GM19023 (cell line): ENCODE results near the gene SLC25A13.
"Not testable (repeated sequence)": the region's sequence is repeated elsewhere in the genome, so short reads cannot be mapped to it uniquely, and the experiment has no call there.

Experiments
- ATAC-seq: cut with Tn5 transposase; IDR thresholded peaks from one replicate; pipeline ENCODE4 v1.9.1; 2021; ENCODE audit warnings: mild to moderate bottlenecking, moderate library complexity; ENCODE audit not compliant: unreplicated experiment

SLC25A13 gene

DNA sequence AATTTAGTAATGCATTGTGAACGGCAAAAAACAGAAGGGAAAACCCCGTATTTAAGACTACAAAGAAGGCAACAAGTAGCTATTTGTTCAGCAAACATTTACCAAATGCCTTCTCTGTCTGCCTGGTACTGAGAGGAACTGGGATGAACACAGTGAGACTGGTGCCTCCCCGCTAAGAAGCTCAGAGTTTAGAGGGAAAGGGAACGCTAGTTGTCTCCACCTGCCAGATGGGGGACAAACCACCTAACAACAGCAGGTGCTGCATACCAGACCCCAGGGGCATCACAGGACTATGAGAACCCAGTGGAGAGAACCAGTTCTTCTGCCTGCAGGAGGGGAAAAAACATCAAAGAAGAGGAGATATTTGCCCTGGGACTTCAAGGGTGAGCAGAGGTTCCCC is 147.1 kb downstream of the SLC25A13 start:
- ATAC-seq: no peak

DNA sequence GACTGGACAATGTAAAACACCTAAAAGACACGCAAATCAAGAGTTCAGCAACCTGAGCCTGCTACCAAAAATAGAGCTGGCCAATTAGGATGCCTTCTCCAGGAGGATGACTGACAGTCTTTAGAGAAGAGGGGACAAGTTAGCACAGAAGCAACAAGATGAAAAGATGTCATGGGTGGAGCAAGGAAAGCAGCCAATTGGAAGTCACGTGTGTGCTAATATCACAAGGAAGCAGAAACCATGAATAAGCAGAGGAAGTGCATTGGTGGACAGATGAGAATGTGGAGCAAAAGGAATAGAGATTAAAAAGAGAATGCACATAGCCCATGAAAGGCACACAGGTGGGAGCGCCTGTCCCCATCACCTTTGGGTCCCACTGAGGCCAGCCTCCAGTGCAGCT is 148.1 kb downstream of the SLC25A13 start:
- no peak for ATAC-seq

- no peak for ATAC-seq
Observed at GRCh38 chr7:96169439-96169838, 152.5 kb downstream of the SLC25A13 start.

GRCh38 chr7:96167424-96167823 is 154.5 kb downstream of the SLC25A13 start:
- no peak for ATAC-seq

DNA sequence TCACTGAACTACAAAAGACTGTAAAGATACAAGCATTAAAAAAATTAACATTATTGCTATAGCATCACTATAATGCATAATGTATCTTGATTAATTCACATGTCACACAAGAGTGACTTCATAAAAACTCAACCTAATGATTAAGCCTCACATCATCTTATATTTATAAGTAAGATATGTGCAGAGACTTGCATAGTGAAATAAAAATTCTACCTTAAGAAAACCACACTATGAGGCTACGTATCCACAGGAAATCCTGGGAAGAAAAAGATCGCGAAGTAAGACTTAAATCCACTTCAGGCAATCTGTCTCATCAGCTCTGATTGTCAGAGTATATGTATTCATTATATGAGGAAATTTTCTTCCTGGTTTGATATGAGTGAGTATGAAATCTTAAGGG is 160.0 kb downstream of the SLC25A13 start:
- no peak for ATAC-seq

- ATAC-seq: no peak
Observed at GRCh38 chr7:96157856-96158255, 164.0 kb downstream of the SLC25A13 start.

GRCh38 chr7:96154506-96154905 is 167.4 kb downstream of the SLC25A13 start:
- not testable (repeated sequence) for ATAC-seq

DNA sequence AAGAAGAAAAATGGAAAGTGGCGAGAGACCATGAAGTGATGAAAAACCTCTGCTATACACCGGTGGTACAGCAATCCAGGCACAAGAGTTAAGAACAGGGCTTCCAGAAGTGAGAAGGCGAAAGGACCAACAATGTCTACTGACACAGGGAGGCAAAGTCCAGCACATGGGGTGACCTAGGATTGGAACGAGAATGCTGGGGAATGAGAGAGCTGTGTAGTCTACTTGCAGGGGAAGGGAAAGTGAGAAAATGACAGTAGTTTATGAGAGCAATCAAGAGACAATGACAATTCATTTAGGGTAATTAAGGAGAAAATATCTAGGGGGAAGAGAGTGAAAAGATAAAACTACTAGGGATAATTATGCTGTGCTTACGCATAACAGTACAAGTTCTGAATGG is 169.2 kb downstream of the SLC25A13 start:
- no peak for ATAC-seq

DNA sequence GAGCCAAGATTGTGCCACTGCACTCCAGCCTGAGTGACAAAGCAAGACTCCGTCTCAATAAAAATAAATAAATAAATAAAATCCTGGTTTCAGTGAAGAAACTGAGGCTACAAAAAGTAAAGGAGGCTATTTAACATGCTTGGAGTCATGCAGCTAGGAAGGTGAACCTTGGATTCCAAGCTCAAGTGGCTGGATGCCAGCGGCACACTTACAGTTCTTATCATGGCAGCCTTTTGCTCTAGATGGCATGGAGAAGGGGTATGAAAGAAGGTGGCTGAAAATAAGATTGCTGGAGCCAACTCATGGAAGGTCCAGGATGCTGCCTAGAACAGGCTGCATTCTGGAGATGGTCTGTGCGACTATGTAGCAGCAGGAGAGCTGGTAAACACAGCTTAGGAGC is 170.0 kb downstream of the SLC25A13 start:
- ATAC-seq: no peak

DNA sequence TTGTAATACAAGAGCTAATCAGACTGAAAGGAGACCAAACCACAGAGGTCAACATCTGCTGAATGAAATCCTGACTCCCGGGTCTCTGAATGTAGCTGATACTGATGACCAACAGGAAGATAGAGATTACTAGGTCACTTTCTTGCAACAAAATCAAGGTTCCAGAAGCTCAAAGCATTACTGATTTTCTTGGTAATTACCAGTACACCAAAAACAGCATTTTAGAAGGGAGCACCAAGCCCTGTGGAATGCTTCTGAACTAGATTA is 177.7 kb downstream of the SLC25A13 start:
- ATAC-seq: no peak

GRCh38 chr7:96143495-96144259 is 178.2 kb downstream of the SLC25A13 start:
- no peak for ATAC-seq

DNA sequence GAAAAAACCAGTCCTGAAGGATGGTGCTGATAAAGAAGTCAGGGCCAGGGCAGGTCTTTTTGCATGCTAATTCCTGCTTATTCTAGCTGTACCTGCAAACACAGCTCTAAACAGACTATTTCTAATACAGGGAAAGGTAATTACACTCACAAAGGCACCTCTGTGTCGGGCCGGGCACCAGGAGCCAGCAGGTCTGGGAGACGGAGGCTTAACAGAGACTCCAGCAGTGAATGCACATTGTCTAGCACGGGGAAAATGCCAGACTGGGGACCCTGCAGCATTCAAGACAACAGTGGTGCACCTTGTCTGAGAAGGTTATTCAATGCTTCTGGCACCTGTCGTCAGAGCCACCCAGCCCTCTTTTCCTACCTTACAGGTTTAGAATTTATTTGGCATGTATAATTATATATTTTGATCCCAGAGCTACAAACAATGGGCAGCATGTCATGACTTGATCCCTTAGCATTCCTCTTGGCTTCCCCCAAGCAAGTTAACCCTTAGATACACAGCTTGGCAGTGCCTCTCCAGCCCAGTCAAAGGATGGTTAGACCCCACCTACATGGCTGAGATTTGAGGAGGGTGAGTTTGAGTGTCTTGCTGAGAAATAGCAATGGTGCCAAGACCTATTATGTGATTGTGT is 185.2 kb downstream of the SLC25A13 start:
- ATAC-seq: no peak

- ATAC-seq: no peak
Observed at GRCh38 chr7:96135241-96135640, 186.7 kb downstream of the SLC25A13 start.

DNA sequence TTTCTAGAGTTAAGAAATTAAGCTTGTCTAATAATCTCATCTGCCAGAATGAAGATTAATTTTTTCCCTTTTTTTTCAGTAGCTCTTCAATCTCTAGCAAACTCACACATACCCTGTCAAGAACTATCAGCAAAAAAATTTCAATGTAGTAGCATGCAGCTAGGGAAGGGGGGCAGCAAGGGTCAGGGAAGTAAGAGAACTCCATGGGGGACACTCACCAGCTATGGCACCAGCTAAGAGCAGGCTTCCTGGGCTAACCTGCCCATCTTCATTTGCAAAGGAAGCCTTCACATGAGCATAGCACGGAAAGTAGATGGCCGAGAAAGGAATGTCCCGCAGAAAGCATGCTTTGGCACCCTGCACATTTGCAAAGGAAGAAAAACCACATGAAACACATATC is 190.4 kb downstream of the SLC25A13 start:
- no peak for ATAC-seq

DNA sequence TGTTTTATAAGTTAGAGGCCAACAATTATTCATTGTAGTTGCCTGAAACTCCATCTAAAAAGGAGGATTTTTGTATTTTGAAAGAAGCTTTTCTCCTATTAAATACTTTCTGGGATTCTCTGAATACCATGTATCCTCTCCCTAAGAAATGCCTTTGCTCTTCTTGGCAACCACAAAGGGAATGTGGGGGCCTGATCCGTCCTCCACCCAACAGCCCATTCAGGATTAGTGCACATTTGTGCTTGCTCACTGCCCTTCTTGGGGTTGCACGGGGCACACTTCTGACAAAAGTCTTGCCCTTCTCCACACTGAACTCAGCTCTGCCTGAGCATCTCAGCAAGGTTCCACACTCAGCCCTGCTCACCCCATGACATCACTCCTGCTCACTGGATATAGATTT is 194.2 kb downstream of the SLC25A13 start:
- ATAC-seq: no peak

DNA sequence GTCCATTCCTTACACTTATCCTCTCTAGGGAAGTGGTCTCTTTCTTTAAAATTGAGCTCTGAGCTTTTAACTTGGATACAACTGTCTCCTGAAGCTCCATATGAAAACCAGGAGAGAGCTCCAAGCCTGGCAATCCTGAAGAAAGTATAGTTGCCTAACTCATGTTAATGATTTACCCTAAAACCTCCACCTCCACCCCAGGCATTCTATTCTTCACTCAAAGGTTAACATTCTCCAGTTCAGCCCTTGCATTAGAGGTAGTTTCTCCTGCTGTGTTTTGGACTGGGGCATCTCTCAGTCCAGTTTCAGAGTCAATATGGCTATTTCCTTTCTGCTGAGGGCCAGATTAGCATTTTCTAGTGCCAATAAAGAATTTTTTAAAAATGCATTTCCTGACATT is 195.5 kb downstream of the SLC25A13 start:
- ATAC-seq: no peak

DNA sequence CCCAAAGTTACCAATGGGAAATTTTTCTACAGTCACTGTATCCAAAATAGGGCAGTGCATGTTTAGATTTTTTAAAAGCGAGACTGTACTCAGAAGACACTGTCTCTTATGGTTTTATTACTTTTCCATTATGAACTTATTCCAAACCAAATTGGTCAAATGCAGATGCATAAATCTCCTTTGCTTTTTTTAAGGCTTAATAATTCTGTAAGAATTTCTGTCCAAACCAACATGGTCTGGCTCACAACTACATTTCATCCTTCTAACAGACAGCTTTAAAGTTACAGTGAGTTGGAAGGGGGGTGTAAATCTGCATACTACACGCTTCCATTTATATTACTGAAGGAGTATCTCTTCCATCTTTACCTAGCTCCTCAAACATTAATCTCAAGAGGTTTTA is 199.2 kb downstream of the SLC25A13 start:
- no peak for ATAC-seq

DNA sequence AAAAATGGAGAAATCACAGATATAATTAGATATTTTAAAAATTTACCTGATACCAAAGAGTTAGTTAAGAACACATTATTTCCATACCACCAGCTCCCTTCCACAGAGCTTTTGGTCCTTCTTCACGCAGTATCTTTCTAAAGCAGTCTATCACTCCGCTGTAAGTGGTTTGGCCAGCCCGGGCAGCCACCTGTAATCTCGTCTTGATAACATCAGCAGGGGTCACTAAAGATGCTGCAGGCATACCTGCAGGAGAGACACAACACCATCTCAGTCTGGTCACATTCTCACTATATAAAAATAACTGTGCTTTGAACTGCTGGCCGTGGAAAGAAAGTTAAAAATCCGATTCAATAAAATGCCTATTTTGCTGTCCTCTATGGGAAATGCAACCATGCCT is 200.1 kb downstream of the SLC25A13 start:
- ATAC-seq: no peak

DNA sequence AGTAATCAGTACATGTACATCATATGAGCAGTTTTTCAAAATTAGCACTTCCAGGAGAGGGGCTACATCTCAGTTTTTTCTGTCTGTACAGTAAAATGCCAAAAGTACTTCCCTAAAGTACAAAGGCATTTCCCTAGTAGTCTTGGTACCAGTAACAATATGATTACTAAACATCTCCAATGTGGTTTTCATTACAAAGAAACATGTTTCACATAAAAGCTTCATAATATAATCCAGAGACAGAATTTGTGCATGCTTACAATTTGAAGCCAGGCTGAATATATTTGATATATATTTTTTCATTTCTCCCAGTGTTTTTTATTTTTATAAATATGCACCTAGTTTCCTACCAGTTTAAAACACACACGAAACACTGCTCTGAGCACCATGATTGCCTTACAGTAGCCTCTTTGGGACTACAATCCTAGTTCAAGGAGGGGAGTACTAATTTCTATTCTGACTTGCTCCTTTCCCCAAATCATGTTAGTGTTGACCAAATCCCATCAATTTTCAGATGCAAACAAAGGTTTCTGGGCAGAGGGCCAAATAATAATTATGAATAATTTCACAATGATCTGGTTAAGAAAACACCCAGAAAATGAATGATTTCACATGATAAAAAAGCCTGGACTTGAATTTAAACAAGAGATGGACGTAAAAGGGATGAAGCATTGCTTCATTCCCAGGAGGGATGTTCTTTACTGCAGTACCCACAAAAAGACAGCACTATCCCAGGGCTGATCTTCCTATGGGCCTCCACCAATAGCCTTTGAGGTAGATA is 201.3 kb downstream of the SLC25A13 start:
- no peak for ATAC-seq

DNA sequence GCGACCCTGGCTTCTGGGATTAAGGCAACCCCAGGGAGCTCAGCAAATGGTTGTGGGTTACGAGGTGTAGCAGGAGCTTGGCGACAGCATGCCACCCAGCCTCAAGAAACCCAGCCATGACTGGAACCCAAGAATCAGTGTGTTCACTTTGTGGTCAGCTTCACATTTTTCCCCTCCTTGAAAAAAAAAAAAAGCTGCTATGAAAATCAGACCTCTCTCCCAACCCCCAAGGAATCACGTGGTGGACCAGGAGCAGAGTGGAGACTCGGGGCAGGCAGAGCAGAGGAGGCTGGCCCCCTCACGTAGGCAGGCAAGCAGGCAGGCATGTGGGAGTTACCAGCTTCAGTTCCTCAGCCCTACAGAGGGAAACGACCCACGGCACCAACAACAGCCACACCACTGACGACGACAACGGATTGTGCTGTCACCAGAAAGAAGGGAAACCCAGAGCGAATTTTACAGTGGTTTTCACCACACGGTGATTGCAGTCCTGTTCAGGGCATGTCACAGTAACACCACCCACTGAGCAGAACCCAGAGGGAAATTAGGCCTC is 203.4 kb downstream of the SLC25A13 start:
- ATAC-seq: no peak

GRCh38 chr7:96116173-96116572 is 205.7 kb downstream of the SLC25A13 start:
- no peak for ATAC-seq

DNA sequence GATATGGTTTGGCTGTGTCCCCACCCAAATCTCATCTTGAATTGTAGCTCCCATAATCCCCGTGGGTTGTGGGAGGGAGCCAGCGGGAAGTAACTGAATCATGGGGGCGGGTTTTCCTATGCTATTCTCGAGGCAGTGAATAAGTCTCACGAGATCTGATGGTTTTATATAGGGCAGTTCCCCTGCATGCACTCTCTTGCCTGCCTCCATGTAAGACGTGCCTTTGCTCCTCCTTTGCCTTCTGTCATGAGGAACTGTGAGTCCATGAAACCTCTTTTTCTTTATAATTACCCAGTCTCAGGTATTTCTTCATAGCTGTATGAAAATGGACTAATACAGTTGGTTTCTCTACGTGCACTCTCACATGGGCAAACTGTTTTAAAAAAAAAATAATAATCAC is 207.7 kb downstream of the SLC25A13 start:
- no peak for ATAC-seq
